ENCODE measurements around the gene CHMP2A.
A peak's percentile ranks its signal among the peaks of the same experiment; 100 is the strongest.

The CHMP2A gene

DNA sequence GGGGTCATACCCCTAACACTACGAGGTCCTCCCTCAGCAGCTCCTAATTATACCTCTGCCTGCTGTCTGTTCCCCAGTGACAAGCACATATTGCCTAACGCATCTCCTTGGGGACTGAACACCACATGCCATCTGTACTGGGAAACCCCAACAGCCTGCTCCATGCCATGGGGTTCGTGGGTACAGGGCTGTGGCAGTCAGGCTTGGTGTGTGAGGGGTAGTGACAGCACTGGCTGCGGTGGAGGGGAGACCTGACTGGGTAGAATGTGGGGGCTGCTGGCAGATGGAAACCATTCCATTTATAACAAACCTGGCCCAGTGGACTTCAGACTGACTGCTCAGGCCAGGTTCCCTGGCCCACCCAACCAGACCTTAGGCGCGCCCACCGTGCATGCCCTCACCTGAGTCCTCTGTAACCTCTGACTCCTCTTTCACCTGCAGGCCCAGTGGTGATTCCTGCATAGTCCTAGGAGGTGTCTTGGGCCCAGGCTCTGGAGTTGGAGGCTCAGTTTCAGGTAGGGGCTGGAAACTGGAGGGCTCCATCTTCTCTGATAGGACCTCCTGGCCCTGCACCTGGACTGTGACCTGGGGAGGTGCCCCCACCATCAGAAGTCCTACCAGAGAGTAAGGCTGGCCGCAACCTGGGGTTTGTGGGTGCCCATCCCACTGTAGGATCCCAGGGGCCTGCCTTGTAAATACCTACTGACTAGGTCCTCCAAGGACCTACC is 15.2 kb upstream of the CHMP2A start:
- no peak for DNase-seq

DNA sequence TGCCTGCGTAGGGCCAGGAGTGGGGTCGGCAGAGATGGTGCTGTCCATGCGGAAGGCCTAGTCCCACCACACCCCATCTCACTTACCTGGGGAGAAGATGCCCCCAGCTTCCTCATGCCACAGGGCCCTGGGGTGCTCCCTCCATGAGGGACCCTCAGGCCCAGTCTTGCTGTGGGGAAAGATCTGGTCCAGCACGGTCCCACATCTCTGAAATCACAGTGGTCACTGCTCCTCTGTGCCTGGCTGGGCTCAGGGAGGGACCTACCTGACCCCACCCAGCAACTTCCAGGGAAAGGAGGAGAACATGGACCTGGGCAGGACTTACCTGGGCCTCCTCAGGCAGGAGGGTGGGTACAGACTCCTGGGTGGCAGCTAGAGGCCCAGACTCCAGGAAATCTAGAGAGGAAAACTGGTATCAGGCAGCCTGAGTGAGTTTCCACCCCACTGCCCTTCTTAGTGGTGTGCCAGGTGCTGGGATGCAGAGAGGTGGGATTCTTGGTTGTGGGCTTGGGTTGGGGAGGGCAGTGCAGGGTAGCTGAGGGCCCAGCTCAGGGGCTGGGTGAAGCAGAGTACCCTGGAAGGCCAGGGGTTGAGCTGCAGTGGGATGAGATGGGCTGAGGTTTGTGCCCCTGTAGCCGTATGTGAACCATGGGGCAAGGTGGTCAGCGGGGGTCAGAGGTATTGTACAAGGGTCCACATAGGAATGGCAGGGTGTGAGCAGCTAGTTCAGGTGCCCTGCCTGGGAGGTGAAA is 14.5 kb upstream of the CHMP2A start:
- no peak for DNase-seq

DNA sequence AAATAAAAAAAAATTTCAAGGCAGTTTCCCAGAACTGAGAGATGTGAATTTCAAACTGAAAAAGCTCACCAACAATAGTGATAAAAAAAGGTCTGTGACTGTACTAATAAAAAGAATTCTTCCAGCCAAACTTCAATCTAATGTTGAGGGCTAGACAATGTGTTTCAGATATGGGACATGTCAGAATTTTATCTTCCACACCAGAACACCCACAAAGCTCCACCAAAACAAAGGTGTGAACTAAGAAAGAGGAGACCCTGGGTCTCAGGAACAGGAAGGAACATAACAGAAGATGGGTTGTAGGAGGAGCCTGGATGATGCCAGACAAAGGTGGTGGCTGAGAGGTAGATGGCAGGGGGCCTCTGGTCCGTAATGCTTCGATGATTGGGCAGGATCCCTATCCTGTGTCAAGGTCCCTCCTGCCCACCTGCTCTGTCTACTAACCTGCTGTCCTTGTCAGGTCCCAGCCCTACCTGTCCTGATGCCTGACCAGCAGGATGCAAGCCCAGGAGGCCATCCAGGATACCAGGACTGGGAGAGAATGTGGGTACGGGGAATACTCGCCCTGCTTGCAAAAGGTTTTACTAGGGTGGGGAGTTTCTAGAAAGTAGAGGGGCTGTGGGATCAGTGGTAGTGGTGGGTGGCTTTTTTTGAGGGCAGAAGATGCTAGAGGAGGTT is 13.7 kb upstream of the CHMP2A start:
- no peak for DNase-seq

DNA sequence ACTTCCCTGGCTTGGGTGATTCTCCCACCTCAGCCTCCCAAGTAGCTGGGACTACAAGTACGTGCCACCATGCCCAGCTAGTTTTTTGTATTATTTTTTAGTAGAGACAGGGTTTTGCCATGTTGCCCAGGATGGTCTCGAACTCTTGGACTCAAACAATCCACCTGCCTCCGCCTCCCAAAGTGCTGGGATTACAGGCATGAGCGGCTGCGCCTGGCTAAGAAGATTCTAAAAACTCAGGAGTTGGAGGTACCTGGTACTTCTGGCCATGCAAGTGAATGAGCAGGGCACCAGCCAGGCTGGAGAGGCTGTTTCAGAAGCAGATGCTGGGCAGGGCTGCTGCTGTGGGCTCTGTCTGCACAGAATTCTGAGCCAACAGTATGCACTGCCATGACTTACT is 12.1 kb upstream of the CHMP2A start:
- no peak for DNase-seq

DNA sequence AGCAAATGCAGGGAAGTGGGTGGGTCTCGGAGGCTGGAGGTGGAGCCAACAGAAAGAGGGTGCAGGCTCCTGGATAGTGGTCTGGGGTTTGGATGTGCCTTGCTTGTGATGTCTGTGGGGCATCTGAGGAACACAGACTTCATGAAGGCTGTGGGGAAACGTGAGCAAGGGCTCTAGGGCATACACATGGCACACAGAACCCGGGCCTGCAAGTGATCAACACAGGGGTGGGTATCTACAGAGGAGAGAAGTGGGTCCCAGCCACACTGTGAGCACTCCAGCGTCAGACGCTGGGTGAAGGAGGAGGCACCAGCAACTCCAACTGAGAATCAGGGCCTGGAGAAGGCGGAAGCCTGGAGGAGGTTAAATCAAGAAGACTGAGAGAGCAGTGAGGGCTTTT is 8.9 kb upstream of the CHMP2A start:
- DNase-seq, result no peak

DNA sequence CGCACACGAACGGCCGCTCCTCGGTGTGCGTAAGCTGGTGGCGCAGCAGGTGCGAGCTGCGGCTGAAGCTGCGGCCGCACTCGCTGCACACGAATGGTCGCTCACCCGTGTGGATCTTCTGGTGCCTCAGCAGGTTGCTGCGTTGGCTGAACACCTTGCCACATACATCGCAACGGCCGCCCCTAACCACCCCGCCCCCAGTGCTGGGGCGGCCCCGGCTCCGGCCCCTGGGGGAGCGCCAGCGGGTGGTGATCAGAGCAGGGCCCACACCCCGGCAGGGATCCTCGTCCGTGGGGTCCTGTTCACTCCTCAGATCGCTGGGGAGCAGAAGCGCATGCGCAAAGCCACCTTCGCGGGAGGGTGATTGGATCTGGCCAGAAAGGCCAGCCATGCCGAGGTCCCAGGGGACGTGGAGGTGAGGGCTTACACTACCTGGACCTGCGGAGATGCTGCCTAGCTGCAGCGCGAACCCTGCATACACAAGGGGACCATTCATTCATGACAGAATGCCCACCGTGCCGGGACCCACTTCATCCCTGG is 8.2 kb upstream of the CHMP2A start:
- DNase-seq, result peak; percentile 60

DNA sequence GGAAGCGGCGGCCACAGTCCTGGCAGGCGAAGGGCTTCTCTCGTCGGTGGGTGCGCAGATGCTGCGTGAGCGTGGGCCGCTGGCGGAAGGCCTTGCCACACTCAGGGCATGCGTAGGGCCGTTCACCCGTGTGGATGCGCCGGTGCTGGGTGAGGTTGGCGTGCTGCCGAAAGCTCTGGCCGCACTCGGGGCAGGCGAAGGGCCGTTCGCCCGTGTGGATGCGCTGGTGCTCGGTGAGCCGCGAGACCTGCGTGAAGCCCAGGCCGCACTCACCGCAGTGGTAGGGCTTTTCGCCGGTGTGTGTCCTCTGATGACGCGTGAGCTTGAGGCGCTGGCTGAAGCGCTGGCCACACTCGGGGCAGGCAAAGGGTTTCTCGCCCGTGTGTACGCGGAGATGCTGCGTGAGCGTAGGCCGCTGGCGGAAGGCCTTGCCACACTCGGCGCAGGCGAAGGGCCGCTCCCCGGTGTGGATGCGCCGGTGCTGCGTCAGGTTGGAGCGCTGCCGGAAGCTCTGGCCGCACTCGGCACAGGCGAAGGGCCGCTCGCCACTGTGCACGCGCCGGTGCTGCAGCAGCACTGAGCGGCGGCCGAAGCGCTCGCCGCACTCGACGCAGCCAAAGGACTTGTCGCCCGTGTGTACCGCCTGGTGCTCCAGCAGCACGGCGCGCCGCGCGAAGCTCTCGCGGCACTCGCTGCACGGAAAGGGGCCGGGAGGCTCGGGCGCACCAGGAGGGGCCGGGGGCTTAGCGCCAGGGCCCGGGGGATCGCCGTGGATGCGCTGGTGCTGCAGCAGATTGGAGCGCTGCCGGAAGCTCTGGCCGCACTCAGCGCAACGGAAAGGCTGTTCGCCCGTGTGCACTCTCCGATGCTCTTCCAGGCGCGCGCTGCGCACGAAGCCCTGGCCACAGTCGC is 7.5 kb upstream of the CHMP2A start:
- DNase-seq, result peak; percentile 68

DNA sequence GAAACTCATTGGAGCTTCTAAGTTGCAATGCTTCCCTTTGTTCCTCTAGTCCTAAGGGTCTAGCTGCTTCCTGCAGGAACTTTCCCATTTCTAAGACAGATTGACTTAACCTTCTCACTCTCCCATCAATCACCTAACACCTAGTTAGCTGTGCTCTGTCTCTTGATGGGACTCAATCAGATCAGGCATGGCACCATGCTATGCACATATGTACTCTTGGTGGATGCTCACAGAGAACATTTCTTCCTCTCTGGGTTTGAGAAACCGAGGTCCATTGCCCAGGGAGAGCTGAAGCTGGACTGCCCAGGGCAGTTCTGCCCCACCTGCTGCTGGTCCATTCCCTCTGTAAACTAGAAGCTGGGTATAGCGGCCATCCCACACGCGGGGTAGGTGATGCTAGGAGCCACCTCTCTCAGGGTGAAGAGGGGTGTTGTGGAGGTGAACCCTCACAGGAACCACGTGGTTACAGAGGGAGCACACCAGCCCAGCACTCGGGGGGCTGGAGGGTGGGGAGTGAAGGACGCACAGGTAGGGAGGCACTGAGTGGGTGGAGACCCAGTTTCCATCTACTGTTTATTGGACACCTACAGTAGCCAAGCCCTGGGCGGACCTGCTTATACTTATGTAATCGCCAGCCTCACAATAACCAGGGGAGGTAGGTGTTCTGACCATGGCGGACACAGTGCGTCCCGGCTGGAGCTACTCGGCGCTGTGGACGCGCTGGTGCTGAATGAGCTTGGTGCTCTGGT is 6.6 kb upstream of the CHMP2A start:
- DNase-seq, result no peak

DNA sequence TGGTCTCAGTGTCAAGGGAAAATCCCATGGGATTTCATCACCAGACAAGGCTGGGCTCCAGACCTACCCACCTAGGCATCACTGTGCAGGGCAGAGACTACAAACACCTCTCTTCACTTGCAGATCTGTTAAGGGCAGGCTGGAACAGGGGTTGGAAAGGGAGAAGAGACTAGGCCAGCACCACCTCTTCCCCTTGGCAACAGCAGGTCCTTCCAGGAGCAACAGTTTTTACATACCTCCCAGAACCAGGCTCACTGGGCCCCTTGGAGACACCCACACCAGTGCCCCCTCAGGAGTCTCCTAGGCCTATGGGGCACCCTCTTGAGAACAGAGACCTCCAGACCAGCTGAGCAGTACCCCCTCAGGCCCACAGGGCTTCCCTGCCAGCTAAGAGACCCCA is 6.0 kb upstream of the CHMP2A start:
- DNase-seq, result no peak

DNA sequence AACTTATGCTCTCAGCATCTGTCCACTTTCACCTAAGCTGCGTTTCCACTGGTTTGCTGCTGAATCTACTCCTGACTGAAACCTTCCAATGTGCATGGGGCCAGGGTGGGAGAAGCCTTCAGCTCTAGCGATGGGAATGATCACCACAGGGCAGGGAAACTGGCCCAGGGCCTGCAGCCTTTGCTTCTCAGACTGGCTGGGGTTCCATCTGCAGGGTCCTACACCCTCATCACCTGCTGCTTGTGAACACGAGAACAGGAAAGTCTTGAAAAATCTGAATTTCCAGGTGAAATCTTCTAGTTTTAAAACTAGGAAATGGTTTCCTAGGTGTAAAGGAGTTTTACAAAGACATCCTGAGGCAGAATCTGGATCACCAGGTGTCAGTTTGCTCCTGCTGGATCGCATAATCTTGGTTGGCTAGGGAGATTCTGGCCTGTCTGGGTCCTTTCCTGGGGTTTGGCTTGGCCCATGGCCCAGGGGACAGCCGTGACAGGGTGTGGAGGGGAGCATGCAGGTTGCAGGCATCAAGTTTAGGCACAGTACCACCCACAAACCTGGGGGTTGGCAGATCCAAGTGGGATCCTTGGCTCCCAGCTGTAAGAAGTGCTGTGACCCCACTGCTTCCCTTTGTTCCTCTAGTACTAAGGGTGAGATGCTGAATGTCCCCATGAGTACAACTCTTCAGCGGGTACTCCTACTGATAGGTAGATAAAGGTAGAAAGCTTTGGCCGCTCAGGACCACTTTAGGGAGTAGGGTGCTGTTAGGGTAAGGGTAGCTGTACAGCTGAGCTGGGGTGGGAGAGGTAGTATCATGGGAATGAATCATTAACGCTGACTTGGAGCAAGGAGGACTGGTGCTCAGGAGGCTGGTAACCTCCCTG is 5.3 kb upstream of the CHMP2A start:
- no peak for DNase-seq

DNA sequence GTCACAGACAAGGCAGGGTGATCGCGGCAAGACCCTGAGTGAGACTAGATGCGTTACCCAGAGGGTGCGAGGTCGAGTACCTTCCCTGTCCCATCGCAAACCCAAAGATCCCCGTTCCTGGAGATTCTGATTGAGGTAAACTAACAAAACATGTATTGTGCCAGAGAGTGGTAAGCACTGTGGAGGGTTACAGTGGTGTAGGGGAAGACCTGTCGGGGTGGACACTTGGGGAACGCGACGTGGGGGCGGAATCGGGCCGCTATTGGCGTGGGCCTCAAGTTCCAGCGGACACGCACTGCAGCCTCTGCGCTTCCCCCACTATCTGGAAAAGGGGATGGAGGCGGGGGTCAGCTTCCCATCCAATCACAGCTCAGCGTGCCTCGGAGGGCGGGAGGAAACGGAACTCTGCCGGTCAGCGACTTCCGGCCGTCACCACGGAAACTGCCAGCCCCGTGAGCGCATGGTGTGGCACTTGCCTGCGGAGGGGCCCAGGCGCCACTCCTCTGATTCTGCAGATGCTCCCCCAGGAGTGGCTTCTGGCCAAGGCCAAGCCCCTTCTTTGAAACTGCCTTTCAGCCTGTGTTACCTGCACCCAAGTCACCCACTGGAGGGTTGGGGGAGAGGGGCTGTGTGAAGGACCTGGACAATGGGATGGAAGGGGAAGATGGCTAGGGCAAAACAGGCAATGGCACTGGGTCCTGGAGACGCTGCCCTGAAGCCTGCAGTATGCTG is 4.5 kb upstream of the CHMP2A start:
- DNase-seq, result peak; percentile 94

DNA sequence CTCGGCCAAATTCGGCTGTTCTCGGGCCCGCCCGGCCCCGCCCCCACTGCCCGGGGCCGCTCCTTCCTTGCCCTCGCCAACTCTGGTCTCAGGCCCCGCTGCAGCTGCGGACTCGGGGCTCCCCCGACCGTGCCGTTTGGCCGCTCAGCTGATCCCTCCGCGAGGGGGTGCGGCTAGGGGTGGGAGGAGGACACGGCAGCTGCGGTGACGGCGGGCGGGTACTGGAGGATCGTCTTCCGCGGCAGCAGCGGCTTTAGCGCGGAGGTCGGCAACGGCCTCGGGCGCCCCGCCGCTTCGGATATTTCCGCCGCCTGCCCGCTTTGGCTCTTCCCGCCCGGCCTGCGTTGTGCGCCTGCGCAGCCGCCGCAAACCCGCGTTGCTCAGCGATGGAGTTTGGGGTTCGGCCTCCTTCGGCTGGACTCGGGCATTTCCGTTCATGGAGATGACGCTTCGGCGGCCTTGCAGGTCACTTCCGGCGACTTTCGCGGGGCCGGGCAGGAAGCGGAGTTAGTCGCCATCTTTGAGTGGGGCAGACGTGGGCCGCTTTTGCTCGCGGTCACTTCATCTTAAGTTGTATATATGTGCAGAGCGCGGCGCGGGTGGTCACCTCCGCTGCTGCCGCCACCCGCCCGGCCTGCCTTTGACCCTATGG is 3.8 kb upstream of the CHMP2A start:
- peak; percentile 100 for DNase-seq

DNA sequence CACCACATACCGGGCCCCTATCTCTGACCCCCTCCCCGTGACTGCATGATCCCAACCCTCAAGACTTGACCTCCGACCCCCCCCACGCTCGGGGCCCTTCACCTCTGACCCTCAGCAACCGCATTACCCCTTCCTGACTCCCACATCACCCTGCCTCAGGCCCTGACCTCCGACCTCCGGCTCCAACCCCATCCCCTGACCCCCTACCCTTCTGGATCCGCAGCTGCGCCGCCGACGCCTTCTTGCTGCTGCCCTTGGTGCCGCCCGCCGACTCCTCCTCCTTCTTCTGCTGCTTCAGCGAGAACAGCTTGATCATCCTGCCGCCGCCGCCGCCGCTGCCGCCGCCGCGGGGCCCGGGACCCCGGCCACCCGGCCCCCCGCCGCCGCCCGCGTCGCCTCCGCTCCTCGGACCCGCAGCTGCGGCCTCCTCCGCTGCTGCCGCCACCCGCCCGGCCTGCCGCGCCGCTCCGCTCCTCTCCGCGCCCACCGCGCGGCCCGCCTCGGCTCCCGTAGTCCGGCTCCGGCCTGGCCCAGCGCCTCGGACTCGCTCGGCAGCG is 3.2 kb upstream of the CHMP2A start, which contains the start of gene UBE2M:
TSS of gene UBE2M (minus strand) at position 546 of the 557 bp plus-strand sequence. CDS start at position 316, 230 bp downstream.
- peak; percentile 56 for DNase-seq

DNA sequence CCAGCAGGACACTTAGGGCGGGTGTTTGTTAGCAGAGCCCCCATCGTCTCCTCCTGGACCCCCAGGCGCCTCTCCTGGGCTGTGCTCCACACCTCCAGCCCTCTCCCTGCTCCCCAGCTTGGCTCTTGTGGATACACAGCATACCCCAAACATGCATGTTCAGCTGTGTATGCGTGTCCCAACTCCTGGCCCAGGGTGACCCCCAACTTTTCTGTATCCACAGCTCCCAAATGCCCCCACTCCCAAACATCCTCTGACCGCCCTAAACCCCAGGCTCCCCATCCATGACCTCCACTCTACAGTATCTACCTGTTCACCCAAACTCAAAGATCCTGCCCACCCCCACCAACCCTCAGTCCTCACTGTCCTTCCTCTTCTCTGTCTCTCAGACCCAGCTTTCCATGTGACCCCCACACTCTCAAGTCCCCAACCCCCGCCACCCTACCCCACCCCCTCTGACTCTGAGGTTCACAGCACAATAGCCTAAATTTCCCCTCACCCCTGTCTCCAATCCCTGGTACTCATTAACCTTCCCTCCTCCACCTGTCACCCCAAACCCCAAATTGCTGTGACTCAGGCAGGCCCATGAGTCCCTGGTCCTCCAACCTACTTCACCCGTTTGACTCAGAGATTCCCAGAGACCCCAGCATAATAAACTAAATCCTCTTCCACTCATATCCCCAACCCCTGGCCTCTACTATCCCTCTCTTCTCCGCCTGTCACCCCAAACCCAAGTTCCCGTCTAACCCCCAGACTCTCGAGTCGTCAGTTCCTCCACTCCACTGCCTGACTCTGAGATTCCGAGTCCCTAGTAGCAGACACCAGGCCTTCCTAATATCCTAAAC is 2.5 kb upstream of the CHMP2A start:
- no peak for DNase-seq

DNA sequence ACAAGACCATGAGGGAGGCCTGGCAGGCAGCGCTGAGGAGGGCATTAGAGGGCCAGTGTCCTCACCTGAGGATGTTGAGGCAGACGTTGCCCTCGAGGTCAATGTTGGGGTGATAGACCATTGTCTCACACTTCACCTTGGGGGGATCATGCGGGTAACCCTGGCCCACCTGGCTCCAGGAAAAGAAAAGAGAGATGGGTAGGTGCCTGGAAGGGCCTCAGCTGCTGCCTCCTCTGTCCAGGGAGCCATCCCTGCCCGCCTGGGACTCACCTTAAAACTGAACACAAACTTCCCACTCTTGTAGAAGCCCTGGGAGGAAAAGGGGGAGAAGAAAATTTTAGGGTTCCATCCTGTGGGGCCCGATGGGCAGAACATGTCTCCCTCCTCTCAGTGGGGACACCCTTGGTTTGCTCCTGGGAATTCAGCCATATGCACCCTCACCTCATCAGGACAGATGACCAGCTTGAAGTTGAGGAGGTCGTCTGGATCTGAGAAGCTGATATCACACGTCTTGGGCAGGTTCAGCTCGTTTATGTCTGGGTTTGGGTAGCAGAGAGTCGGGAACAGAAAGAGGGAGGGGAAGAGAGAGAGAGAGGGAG is 1.8 kb upstream of the CHMP2A start:
- DNase-seq, result no peak

DNA sequence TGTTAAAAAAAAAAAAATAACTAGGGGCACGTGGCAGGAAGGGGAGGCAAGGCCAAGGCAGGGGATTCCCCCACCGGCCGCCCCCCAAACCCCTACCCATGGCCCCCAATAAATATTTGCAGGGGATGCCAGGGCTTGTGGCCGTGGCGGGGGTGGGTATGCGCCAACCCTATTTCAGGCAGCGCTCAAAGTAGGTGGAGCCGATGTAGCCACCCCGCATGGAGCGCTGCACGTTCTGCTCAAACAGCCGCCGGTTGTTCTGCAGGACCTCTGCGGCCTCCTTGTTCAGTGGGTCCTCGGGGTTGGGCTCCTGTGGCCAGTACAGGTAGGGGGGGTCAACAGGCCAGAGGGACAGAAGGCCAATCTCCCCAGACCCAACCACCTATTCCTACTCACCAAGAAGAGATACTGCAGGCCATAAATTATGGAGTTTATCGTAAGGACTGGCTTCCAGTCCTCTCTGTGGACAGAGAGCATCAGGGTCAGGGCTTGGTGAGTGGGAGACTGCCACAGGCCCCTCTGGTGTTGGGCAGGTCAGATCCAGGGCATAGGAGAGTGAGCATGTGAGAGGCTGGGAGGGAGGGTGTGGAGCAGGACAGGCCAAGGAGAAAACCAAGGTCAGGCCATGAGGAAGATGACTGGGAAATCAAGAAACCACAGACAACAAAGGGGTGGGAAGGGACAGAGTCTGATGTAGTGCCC is 1.2 kb upstream of the CHMP2A start:
- DNase-seq, result no peak

DNA sequence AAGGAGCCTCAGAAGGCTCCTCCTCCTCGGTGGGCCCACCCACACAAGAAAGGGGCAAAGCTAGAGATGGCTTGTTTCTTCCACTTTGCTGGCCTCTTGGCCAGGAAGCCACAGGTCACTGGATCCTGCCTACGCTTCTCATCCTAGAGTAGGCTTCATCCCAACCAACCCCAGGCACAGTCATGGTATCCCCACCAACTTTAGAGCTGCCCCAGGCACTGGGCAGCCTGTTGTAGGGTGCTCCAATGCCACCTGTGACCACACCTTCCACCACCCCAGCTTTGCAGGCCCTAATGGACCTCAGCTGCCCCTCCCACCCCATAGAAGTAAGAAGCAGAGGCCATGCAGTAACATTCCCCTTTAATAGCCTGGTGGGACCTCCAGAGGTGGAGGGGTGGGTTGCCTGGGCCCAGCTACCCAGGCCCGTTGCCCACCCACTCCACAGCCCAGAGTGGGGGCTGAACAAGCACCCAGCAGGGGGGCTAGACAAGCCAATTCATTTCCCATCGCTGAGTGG is 522 bp upstream of the CHMP2A start:
- DNase-seq, result no peak

Data from activated CD4-positive, alpha-beta T cell treated with anti-CD3 and anti-CD28 coated beads, Interleukin-10, Interleukin-2, amounts not matched to agents 100 ng/mL and 50 ng/mL, durations not matched to agents 16 hours and 8 hours (primary cell).